Stimulated activated CD4-positive, alpha-beta T cell treated with anti-CD3 and anti-CD28 coated beads, Interleukin-1b, Interleukin-23, amount 100 ng/mL, for 48 hours (primary cell): ENCODE measurements around the gene DPP6.

ENCODE experiments used
- DNase-seq: peaks from one replicate; pipeline ENCODE4 v3.0.0-alpha.2; 2020

DPP6 gene

DNA sequence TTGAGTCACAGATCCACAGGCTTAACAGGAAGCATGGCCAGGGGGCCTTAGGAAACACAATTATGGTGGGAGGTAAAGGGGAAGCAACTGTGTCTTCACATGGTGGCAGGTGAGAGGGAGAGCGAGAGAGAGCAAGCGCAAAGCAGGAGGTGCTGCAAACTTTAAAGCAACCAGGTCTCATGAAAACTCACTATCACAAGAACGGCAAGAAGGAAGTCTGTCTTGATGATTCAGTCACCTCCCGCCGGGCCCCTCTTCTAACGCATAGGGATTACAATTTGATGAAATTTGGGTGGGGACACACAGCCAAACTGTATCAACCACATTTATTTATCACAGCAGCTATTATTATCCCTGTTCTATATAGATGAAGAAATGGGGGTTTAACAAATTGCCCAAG is 201.6 kb downstream of the DPP6 start:
- no peak for DNase-seq

DNA sequence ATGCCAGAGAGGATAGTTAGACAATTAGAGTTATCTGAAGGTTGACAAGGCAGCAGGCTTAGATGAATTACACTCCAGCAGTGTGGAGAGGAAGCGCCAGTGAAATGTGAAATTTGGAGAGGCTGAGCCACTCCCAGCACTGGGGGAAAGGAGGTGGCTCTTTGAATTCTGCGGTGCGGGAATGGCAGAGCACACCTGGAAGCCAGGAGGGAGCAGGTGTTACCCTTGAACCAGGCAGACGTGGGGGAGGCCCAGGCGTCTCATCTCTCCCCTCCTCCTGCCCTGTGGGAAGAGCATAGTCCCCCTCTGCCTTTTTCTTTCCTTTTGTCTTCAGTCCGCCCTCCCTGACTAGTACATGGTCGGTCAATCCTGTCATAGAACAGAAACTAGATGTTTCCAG is 203.1 kb downstream of the DPP6 start:
- DNase-seq = no peak

DNA sequence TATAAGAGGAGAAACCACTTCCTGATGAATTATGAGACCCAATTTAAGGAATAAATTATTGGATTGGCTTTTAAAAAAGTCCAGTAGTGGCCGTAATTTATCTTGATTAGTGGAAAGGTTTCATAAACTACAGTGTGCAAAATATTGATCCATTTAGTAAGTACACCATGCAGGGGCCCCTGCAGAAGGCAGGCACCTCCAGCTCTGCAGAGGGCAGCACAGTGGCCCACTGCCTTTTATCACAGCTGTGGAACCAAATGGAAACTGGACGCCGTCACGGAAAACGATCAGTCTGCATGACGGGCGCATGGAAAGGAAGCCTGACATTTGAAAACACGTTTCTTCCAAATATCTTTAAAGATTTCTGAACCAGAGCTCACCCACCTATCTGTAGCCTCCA is 204.0 kb downstream of the DPP6 start:
- DNase-seq = no peak

DNA sequence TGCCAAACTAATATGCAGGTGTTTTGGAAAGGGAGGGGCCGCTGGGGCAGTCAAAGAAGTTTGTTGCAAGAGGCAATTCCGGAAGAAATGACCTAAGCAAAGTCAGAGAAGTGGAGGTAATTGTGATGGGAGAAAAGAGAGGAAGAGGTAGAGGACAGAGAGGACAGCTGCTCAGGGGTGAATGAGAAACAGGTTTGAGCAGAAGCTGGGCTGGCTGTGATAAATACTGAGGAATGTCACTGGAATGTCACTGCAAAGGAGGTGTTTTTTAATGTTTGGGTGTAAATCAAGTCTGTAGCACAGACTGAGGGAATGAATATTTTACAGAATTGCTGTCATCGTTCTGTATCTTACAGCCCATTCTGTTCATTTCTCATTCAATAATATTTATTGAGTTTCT is 207.2 kb downstream of the DPP6 start:
- no peak for DNase-seq

DNA sequence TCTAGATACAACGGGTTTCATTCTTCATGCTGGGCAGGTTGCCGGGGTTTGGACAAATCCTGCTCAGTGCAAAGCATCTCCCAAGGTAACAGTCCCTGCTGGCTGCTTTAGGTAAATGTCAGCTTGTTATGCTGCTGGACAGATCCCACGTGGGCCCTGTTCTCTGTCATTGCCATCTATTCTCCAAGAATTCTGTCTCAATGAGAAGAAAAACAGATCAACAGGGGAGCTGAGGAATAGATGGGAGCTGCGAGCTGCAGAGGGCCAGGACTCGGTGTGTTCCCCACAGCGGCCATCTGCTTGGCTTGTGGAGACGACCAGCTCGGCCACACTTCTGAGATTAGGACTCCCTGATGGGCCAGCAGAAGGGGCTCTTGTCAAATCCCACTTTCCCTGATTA is 235.2 kb downstream of the DPP6 start:
- no peak for DNase-seq

DNA sequence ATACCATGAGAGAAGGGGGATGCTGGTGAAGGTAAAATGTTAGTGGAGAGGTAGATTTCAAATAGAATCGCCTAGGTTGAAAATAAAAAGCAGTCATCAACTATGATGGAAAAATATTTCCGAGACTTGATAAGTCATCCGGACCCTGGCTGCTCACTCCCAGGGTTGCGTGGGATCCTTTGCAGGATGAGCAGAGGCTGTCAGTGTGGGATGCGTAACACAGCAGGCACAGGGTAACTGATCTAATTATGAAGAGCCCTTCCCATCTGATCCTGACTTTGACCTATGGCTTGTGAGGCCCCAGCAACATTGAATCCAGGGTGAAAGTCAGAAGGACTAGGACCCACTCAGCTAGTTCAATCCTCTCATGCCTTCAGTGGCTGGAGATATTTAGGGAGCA is 236.9 kb downstream of the DPP6 start:
- no peak for DNase-seq

DNA sequence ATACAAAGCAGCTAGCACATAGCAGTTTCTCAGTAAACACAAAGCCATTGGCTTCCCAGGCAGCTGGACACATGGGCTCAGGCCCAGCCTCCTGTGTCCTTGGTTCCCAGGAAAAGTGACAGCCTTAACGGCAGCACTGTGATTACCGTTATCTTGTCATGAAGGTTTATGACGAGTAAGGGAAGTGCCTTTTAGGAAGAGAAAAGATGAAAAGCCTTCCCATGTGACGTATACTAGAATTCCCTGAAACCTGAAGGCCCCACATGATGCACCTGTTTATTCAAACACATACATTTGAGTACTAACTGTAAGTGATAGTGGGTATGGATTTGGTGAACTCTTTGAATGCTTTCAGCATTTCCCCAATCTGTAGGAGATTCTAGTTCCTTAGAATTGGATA is 244.2 kb downstream of the DPP6 start:
- DNase-seq = no peak

DNA sequence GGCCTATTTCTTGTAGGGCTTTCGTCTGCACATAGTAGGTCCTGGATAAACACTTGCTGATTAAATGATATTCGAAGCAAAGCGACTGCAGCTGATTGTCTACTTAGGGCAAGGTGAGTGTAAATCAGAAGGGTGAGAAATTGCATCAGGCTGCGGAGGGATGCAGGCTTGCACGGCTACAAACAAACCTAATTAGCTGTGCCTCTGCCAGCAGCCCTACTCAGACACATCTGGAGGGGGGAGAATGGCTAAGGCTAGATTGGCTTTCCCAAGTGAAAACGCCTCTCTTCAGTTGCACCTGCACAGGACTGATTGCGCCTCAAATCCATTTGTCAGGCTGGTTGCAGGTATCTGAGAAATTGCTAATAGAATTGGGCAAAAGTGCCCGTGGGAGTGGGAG is 247.5 kb downstream of the DPP6 start:
- no peak for DNase-seq

DNA sequence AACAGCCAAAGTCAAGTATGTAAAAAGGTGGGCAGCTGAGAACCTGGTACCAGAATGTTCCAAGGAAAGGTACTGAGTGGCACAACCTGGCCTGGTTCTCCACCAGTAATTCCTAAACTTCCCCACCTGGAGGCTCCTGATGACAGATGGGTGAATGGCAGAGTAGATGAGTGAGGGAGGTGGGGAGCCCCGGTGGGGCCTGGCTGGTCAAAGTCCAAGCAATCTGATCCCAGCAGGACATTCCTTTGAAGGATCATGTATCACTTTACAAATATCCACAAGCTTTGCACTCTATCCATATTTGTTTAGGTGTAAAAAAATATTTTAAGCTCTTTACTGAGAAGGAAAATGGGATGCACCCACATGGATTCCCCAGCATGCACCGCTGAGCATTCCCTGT is 250.2 kb downstream of the DPP6 start:
- no peak for DNase-seq

DNA sequence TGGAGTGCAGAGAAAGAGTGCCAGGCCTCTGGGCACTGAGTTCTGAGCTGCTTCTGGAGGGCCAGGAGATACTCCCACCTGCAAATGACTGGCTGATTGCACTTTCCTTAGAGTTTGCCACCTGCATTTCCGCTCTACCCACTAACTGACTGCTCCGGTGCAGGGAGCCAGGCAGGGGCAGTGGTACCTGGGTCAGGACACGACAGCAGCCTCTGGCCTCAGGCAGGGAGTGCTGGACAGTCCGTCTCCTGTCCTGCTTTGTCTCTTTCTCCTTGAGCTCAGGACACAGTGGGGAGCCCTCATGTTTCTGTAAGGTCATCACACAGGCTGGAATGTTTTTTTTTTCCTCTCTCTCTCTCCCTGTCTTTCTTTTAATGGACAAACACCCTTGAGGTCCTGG is 252.0 kb downstream of the DPP6 start:
- no peak for DNase-seq

DNA sequence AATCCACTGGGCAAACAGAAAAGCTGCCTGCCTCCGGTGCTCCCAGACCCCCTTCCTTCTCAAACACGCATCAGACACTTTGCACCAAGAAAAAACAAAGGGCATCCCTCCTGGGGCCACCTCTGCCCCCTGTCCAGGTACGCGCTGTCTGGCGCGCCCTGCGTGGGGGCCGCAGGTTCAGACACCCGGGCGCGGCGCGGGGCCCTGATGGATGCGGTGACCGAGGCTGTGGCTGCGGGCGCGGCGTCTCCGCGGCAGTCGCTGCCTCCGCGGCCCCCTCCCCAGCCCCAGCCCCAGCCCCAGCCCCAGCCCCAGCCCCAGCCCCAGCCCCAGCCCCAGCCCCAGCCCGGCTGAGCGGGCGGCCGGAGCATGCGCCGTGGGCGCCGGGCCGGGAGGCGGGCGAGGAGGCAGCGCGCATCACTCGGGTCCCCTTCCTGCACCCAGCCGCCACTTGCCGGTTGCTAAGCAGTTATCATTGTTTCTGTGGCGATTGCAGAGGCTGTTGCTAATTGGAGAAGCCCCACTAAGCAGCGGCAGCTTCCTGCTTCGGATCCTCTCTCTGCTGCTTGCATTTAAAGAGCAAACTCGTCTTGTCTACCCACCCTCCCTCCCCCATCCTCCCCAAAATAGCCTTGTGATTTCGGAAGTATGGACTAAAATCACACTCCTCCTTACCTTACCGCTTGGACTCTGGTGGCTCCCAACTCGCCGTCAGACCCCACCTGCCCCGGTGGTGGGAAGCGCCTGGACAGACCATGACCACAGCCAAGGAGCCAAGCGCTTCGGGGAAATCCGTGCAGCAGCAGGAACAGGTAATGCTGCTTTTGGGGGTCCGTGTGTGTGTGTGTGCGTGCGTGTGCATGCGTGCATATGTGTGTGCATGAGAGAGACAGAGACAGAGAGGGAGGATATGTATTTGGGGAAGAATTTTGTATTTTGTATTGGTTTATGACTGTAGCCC is 252.8 kb downstream of the DPP6 start:
- no peak for DNase-seq

DNA sequence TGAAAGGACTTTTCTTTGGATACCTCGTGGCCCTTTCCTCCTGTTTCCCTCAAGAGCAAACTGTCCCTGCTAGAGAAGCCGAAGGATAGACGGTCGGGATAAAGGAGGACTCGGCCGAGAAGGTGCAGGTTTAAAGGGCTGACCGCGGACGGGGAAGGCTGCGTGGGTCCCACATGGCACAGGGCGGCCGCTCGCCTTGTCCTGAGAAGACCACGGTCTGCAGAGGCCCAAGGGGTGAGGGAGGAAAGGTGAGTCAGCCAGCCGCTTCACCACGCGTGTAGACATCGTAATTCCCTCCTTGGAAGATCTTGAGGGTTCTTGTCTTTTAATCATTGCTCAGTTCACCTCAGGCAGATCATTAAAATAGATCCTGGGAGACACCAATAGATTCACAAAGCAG is 253.8 kb downstream of the DPP6 start:
- DNase-seq = no peak

DNA sequence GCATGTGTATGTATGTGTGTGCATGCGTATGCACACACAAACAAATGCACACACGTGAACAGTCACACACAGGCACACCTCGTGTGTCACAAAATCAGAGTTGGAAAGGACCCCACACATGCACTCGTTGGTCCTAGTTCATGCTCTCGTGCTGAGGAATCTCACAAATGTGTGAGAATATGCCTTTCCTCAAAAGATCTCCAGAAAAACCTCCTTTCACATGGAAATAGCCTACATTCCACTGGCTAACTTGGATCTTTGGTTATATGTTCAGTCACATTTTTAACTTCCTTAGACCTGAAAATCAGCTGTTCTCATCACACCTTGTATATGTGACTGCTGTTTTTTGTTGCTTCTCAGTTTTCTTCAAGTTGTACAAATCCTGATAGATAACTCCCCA is 256.7 kb downstream of the DPP6 start:
- DNase-seq = no peak

DNA sequence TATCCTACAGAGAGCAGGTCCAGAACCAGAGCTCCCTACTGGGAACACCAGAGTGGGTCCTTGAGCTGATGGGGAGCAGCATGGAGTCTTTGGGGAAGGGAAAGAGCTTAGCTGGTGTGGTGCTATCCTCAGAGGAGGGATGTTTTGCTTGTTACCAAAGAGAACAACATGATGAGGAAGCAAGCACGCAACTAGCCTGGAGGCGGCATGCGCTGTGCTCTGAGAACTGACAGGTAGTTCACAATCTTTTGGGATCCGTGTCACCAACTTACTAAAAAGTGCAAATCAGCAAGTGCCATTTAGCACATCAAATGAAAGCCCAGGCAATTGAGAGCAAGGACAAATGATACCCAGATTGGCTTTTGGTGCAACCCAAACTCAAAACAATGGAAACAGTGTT is 257.9 kb downstream of the DPP6 start:
- DNase-seq = no peak

DNA sequence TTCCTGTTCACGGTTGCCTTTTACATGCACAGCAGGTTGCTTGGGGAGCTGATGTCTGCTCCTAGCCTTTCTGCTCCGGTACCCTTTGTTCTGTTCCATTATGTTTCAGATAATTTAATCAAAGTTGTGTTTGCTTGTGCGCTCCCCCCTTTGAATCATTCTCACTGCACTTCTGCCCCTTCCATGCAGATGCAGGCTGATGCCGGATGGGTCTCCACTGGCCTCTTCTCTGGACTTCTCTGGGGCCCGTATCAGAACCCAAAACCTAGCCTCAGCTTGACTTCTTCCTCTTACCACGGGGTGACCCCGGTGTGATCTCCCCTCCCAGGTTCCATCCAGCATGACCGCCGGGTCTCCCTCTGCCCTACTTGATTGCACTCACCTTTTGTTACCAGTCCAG is 272.0 kb downstream of the DPP6 start:
- no peak for DNase-seq

DNA sequence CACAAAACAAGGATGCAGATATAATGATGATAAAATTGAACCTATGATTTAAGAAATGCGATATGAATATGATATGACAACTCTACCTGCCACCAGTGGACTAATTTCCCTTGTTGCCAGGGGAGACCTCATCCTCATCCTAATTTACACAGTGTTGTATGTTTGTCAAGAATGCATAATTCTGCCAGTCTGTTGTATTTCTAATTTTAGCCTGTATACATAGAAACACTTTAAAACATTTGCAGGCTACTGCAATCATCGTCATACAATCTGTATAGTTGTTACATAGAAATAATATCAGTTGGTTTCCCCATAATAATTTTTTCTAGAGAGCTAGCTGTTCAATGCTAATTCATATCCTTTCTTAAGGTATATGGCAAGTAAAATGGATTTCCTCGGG is 274.2 kb downstream of the DPP6 start:
- DNase-seq = no peak

DNA sequence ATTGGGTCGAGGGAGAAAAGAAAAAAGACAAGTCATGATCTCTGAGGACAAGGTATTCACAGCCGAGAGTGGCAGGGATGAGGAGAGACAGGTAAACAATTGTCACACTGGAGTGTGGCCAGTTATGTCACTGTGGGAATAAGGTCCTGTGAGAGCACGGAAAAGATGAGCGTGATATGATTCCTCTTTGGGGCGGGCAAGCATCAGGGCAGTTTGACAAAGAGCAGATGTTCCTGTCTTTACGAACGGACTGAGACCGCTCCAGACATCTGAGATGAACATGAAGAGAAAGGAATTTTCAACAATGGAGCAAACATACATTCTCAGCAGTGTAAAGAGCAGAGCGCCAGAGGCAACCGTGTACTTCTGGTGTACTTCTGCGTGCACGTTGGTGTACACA is 278.1 kb downstream of the DPP6 start:
- DNase-seq = no peak

DNA sequence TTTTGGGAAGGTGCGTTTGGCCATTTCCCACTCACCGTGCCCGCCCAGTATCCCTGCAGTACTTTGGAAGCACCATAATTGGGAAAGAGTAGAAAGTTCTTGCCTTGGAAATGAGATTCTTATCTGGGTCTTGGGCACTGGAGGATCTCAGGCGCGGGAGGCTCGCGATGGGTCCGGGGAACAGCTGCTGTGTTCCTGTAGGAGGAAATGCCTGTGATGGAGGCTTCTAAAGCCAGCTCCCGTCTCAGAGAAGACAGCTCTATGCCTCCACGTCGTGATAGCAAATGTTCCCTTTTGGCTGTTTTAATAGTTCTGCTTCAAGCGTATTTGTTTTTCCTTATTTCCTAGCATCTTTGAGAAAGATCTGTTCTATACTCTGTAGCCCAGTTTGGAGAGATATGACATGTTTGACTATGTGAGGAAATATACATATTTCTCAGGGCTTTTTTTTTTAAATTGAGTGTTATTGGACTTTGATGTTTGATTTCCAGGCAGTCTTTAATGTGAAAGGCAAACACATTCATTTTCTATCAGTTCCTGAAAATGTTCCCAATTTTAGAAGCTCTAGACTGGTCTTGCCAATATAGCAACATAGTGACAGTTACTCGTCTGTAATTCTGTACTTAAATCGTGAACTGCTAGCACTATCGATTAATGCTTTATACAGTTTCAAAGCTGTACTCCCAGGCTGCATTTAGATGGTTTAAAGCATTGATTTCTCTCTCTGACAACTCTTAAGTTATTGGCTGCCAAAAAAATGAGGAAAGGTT is 280.8 kb downstream of the DPP6 start:
- no peak for DNase-seq

DNA sequence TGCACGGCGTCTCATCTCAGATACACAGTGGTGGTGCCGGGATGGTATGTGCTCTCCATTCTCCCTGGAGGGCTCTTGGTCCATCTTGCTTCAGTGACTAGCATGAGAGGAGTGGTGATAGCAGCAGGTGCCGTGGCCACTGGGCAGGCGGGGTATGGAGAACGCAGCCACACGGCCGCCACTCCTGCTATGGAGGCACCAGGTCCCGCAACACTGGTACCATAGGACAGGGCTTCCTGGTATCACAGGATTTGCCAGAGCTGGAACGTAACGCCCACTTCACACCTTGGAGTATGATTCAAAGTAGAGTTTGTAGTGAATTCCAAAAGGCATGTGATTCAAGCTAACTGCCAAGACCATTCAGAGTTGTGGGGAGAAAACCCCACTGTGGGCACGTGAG is 284.1 kb downstream of the DPP6 start:
- DNase-seq = no peak

DNA sequence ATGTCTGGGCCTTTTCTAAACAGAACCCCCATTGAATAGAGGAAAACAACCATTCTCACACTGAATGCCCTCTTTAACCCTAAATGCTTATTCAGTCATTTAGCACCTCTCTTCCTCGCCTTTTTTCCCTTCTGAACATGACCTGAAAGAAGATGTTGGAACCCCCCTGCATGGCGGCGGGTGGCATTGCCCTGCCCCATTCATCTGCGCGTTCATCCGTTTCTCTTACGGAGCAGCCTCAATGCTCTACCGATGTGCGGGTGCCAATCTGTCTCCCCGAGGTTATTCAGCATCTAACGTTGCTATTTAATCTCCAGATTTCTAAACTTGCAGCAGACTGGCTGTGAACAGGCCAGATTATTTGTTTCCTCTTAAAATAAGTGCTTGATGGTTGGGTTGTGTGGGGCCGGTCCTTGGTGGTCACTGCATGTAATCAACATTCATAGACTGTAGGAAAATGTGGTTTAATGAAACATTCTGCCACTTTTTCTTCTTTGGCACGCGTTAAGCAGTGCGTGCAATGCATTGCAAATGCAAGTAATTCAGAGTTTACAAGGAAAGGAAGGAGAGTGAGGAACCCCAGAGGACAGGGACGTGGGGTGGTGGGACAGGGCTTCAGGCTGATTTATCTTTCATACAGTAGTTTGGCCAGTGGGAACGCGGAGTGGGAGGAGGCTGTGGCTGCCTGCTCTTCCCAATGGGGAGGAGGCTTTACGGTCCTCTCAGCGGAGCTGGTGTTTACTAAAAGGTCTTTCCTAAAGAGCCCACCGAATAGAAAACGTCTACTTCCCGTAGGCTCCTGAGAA is 286.7 kb downstream of the DPP6 start:
- no peak for DNase-seq

DNA sequence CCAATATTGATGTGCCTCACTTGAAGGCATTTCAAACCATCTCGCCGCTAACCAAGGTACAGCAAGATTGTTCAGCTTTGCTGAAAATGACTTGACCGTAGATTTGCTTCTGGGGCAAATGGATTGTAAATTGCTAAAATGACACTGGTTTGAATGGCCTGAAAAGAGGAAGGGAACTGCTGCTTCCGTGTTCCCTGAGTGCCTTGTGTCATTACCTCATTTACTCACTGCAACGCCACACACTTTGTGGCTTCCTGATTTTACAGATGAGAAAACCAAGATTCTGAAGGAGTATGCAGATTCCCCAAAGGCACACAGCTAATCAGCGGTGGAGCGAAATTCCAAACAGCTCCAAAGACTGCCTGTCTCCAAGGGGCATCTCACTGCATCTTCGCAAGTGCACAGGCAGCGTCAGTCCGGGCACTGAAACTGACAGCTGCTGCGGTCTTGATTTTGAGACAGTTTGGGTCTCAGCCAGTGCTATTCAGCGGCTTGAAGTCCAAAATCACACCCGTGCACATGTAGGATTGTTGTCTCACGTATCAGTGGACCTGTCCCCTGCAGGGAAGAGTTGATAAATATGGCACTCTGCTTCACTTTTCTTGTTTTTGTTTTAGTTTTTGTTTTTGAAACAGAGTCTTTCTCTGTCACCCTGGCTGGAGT is 290.9 kb downstream of the DPP6 start:
- DNase-seq = no peak

DNA sequence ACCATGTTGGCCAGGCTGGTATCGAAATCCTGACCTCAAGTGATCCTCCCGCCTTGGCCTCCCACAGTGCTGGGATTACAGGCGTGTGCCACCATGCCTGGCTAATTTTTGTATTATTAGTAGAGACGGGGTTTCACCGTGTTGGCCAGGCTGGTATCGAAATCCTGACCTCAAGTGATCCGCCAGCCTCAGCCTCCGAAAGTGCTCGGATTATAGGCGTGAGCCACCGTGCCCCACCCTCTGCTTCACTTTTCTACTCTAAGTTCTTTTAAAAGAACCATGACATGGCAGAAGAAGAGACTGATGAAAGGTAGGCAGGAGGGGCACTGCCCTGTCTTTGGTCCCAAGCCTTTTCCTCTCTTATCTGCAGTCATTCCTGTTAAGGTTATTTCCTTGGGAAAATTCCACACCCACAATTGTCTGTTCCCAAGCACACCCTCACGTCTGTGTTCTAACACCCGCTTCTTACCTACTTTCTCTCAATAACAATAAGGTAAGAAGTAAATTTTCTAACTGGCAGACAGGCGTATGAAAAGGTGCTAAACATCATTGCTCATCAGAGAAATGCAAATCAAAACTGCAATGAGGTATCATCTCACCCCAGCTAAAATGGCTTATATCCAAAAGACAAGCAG is 291.7 kb downstream of the DPP6 start:
- no peak for DNase-seq
